WERI-Rb-1 (cell line): ENCODE data around the gene CEBPG.

Source experiments
- DNase-seq: peaks from one replicate; pipeline ENCODE4 v3.0.0-alpha.2; 2020
- H3K27ac ChIP-seq: fragments of 250-450 bp; sonication (Bioruptor Pico); 2 replicates; pipeline ENCODE4 v1.5.1; 2020; ENCODE audit warnings: mild to moderate bottlenecking, moderate library complexity
- H3K27me3 ChIP-seq: fragments of 250-450 bp; sonication (Bioruptor Pico); 2 replicates; pipeline ENCODE4 v1.5.1; 2021; ENCODE audit warnings: mild to moderate bottlenecking, low read depth, moderate library complexity; ENCODE audit not compliant: insufficient read depth, severe bottlenecking
- H3K36me3 ChIP-seq: fragments of 250-450 bp; sonication (Bioruptor Pico); 2 replicates; pipeline ENCODE4 v1.5.1; 2020; ENCODE audit warnings: mild to moderate bottlenecking, moderate library complexity
- H3K4me3 ChIP-seq: 2 replicates; pipeline ENCODE4 v1.5.1; 2011; ENCODE audit warnings: low read depth, mild to moderate bottlenecking, control low read depth, low read length
- H3K9me3 ChIP-seq: fragments of 250-450 bp; sonication (Bioruptor Pico); 2 replicates; pipeline ENCODE4 v1.5.1; 2021; ENCODE audit warnings: mild to moderate bottlenecking, moderate library complexity; ENCODE audit not compliant: severe bottlenecking
- CTCF ChIP-seq: IDR thresholded peaks from 2 replicates; pipeline ENCODE4 v1.5.1; 2011; ENCODE audit warnings: low read depth, mild to moderate bottlenecking, control low read depth, inconsistent platforms, low read length

The CEBPG gene

GRCh38 chr19:33418461-33418860, 45.0 kb downstream of the CEBPG start:
- TF ChIP-seq CTCF = no peak

GRCh38 chr19:33418871-33419787, 45.6 kb downstream of the CEBPG start:
- no peak for DNase-seq
- no peaks in the 10 kb centered on the region; the same call in 1 of the 2 replicates for H3K36me3 ChIP-seq
- no peak for TF ChIP-seq CTCF
- H3K9me3 ChIP-seq = peaks cover 2% of the 10 kb centered on the region
- H3K4me3 ChIP-seq = no peak overlapping the region
- H3K27me3 ChIP-seq = no peaks in the 10 kb centered on the region
- H3K27ac ChIP-seq = no peak overlapping the region

More at GRCh38 chr19:33418461-33418860, 45.0 kb downstream of the CEBPG start:
- no peaks in the 10 kb centered on the region; the same call in 1 of the 2 replicates for H3K36me3 ChIP-seq
- no peak overlapping the region for H3K4me3 ChIP-seq
- peaks cover 2% of the 10 kb centered on the region for H3K9me3 ChIP-seq
- DNase-seq = no peak
- H3K27ac ChIP-seq = no peak overlapping the region
- no peaks in the 10 kb centered on the region for H3K27me3 ChIP-seq

GRCh38 chr19:33419788-33420130, 46.2 kb downstream of the CEBPG start:
- H3K4me3 ChIP-seq = no peak overlapping the region
- H3K27me3 ChIP-seq = no peaks in the 10 kb centered on the region
- H3K9me3 ChIP-seq = peaks cover 2% of the 10 kb centered on the region
- no peaks in the 10 kb centered on the region; the same call in 1 of the 2 replicates for H3K36me3 ChIP-seq
- TF ChIP-seq CTCF = no peak
- DNase-seq = peak; percentile 29
- no peak overlapping the region for H3K27ac ChIP-seq

GRCh38 chr19:33420821-33421220, 47.3 kb downstream of the CEBPG start:
- no peak for DNase-seq
- Histone ChIP-seq H3K9me3 (peaks cover 2% of the 10 kb centered on the region), H3K27ac (no peak overlapping the region), H3K36me3 (no peaks in the 10 kb centered on the region; the same call in 1 of the 2 replicates), H3K4me3 (no peak overlapping the region), H3K27me3 (no peaks in the 10 kb centered on the region)
- no peak for TF ChIP-seq CTCF

- DNase-seq = no peak
- H3K9me3 ChIP-seq = peaks cover under 1% of the 10 kb centered on the region
- no peak for TF ChIP-seq CTCF
- no peaks in the 10 kb centered on the region for H3K27me3 ChIP-seq
- no peak overlapping the region for H3K27ac ChIP-seq
- no peaks in the 10 kb centered on the region; the same call in 1 of the 2 replicates for H3K36me3 ChIP-seq
- no peak overlapping the region for H3K4me3 ChIP-seq
These were observed 47.9 kb downstream of the CEBPG start for GRCh38 chr19:33421368-33421767.
